DND-41 (cell line): ENCODE results near the gene SMARCAL1.

Source experiments
- ATAC-seq: fragments of 200-7000 bp; cut with Tn5 transposase; 3 replicates; pipeline ENCODE4 v1.9.1; 2021; ENCODE audit warnings: low read depth; ENCODE audit not compliant: insufficient read depth
- DNase-seq: peaks from one replicate; pipeline ENCODE4 v3.0.0-alpha.2; 2020
- H2AFZ ChIP-seq: 2 replicates; pipeline ENCODE4 v1.6.0; 2012; ENCODE audit warnings: low read depth, low read length
- H3K27ac ChIP-seq: 2 replicates; pipeline ENCODE4 v1.5.1; 2012; ENCODE audit warnings: low read length, inconsistent platforms
- H3K27me3 ChIP-seq: fragments of 200-600 bp; sonication (generic); 2 replicates; pipeline ENCODE4 v1.6.0; 2012; ENCODE audit warnings: low read length, mild to moderate bottlenecking, inconsistent platforms; ENCODE audit not compliant: insufficient read depth, poor library complexity
- H3K36me3 ChIP-seq: 2 replicates; pipeline ENCODE4 v1.5.1; 2012; ENCODE audit warnings: low read length, inconsistent platforms; ENCODE audit not compliant: insufficient read depth
- H3K4me1 ChIP-seq: 2 replicates; pipeline ENCODE4 v1.5.1; 2012; ENCODE audit warnings: mild to moderate bottlenecking, low read length; ENCODE audit not compliant: insufficient read depth
- H3K4me2 ChIP-seq: 2 replicates; pipeline ENCODE4 v1.6.0; 2012; ENCODE audit warnings: mild to moderate bottlenecking, moderate library complexity, low read length, inconsistent platforms; ENCODE audit not compliant: insufficient read depth
- H3K4me3 ChIP-seq, 2 experiments: fragments of 200-600 bp in 1 of 2; shearing (Covaris generic) in 1 of 2; 2 replicates each; pipeline ENCODE4 v1.5.1; 2012 to 2016; ENCODE audit warnings: inconsistent platforms in 2 of 2, low read length in 2 of 2, mild to moderate bottlenecking in 2 of 2, low read depth in 1 of 2, moderate library complexity in 1 of 2
- H3K79me2 ChIP-seq: 2 replicates; pipeline ENCODE4 v1.6.0; 2012; ENCODE audit warnings: low read length, inconsistent platforms; ENCODE audit not compliant: insufficient read depth
- H3K9ac ChIP-seq: 2 replicates; pipeline ENCODE4 v1.6.0; 2012; ENCODE audit warnings: low read depth, mild to moderate bottlenecking, inconsistent platforms, low read length, moderate library complexity
- H3K9me3 ChIP-seq: 2 replicates; pipeline ENCODE4 v1.5.1; 2012; ENCODE audit warnings: low read length, moderate library complexity, mild to moderate bottlenecking, inconsistent platforms; ENCODE audit not compliant: insufficient read depth, severe bottlenecking
- H4K20me1 ChIP-seq: 2 replicates; pipeline ENCODE4 v1.6.0; 2012; ENCODE audit warnings: low read length; ENCODE audit not compliant: insufficient read depth
- EZH2 ChIP-seq: IDR thresholded peaks from 3 replicates; pipeline ENCODE4 v1.6.1; 2012; ENCODE audit warnings: borderline replicate concordance, low read depth, mild to moderate bottlenecking, moderate library complexity, low read length, inconsistent platforms; ENCODE audit not compliant: severe bottlenecking
- TF ChIP-seq, protein P1 (sequence below): IDR thresholded peaks from 2 replicates; pipeline ENCODE4 v1.5.1; 2012; ENCODE audit warnings: borderline replicate concordance, low read length, moderate library complexity, mild to moderate bottlenecking; ENCODE audit not compliant: poor library complexity, severe bottlenecking; ENCODE audit errors: extremely low read depth

SMARCAL1 gene

DNA sequence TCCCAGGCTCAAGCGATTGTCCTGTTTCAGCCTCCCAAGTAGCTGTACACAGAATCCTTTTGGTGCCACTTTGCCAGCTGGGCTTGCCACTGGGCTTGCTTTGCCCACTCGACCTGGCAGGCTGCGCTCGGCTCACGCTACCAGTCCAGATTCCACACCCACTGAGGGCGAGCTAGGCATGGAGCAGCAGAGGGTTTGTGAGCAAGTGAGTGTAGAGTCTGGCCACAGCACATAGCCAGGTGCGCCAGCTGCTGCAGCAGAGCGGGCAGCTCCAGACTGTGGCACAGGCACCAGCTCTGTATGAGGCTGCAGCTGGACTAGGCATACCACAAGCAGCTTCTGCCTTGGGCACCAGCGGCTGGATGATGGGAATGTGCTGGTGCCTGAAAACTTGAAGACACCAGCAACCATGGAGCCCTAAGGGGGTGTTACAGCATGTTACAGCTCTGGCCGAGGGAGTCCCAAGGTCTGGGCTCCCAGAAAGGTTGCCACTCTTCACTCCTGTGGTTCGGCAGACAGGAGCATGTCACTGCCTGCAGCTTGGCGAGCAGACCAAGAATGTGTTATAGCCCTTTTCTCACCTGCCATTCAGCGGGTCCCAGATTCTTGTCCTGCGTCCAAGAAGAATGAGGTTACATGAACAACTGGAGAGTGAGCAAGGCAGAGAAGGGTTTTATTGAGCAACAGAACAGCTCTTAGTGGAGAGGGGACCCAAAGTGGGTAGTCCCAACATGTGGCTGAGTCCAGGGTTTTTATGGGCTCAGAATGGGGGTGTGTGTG, 12.9 kb downstream of the SMARCAL1 start:
- H3K9ac ChIP-seq: no peak overlapping the region
- DNase-seq: no peak
- H3K4me2 ChIP-seq: no peak overlapping the region
- H3K4me3 ChIP-seq: no peak overlapping the region
- no peaks in the 10 kb centered on the region for H3K27me3 ChIP-seq
- ATAC-seq: no peak
- no peak overlapping the region for H3K27ac ChIP-seq
- no peaks in the 10 kb centered on the region for H4K20me1 ChIP-seq
- no peaks in the 10 kb centered on the region for H3K79me2 ChIP-seq
- peaks cover 80% of the 10 kb centered on the region for H3K36me3 ChIP-seq
- no peak for TF ChIP-seq EZH2
- TF ChIP-seq, protein P1, sequence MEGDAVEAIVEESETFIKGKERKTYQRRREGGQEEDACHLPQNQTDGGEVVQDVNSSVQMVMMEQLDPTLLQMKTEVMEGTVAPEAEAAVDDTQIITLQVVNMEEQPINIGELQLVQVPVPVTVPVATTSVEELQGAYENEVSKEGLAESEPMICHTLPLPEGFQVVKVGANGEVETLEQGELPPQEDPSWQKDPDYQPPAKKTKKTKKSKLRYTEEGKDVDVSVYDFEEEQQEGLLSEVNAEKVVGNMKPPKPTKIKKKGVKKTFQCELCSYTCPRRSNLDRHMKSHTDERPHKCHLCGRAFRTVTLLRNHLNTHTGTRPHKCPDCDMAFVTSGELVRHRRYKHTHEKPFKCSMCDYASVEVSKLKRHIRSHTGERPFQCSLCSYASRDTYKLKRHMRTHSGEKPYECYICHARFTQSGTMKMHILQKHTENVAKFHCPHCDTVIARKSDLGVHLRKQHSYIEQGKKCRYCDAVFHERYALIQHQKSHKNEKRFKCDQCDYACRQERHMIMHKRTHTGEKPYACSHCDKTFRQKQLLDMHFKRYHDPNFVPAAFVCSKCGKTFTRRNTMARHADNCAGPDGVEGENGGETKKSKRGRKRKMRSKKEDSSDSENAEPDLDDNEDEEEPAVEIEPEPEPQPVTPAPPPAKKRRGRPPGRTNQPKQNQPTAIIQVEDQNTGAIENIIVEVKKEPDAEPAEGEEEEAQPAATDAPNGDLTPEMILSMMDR: no peak
- H2AFZ ChIP-seq: no peak overlapping the region
- H3K9me3 ChIP-seq: peaks cover 17% of the 10 kb centered on the region
- no peaks in the 10 kb centered on the region for H3K4me1 ChIP-seq

DNA sequence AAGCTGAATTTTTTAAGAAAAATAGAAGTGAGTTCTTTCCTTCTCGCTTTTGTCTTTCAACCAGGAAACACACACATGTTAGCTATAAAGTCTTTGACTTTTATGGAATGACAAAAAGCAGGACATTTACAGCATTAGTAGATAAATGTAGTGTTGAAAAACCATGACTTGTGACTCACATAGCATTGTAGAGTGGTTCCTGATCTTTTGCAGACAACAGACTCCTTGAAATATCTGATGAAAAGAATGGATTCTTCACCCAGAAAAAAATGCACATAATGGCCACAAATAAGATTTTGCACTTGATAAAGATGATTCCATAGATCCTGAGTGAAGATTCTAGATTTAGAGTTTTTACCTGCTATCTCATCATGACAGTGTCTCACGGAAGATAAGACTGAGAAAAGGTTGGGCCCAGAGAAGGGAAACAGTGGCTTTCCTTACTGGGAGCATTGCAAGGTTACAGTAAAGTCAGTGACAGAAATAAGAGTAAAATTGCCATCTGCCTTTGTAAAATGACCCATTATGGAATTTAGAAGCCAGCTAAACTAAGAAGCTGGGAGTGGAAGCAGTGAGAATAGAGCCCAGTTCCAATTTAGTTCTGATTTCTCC, 14.0 kb downstream of the SMARCAL1 start:
- Histone ChIP-seq H4K20me1 (no peaks in the 10 kb centered on the region), H3K4me1 (no peaks in the 10 kb centered on the region), H3K36me3 (peaks cover 81% of the 10 kb centered on the region)

DNA sequence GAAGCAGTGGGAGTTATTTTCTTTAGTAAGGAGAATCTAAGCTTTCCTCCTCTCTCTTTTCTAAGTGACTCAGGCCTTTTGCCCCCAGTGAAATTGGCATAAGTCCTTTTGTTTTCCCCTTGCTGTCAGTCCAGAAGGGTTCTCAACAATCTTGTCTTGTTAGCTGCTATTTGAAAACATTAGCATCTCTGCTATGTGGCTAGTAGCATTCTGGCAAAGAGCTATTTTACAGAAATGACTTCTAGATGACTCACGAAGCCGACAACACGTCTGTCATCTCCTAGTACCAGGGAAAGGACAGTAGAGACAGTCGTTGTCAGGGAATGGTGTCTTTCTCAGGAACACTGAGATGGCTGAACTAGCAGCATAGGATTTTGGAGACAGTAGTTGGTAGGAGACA, 14.7 kb downstream of the SMARCAL1 start:
- Histone ChIP-seq H2AFZ (no peak overlapping the region), H3K36me3 (peaks cover 81% of the 10 kb centered on the region), H3K4me2 (no peak overlapping the region), H3K27me3 (no peaks in the 10 kb centered on the region), H4K20me1 (no peaks in the 10 kb centered on the region), H3K9ac (no peak overlapping the region), H3K4me1 (no peaks in the 10 kb centered on the region), H3K27ac (no peak overlapping the region), H3K4me3 (no peak overlapping the region), H3K79me2 (no peaks in the 10 kb centered on the region), H3K9me3 (peaks cover 17% of the 10 kb centered on the region)
- DNase-seq (no peak), ATAC-seq (no peak)
- no peak for TF ChIP-seq EZH2
- TF ChIP-seq, protein P1: no peak

More for the DNA sequence above, 14.0 kb downstream of the SMARCAL1 start:
- no peak for DNase-seq
- Histone ChIP-seq H3K9ac (no peak overlapping the region), H2AFZ (no peak overlapping the region), H3K9me3 (peaks cover 17% of the 10 kb centered on the region), H3K27me3 (no peaks in the 10 kb centered on the region), H3K4me2 (no peak overlapping the region), H3K79me2 (no peaks in the 10 kb centered on the region), H3K27ac (no peak overlapping the region), H3K4me3 (no peak overlapping the region)
- no peak for ATAC-seq
- no peak for TF ChIP-seq EZH2
- TF ChIP-seq, protein P1: no peak
